ENCODE measurements around the gene C18orf63. TPM values are rescaled to one million over a fixed set of nuclear protein-coding genes. Genes with fewer than 3 reads are reported as not detected.

Gene C18orf63
- total and polyA plus RNA-seq, 2 experiments from 2014 or later = not detected

GRCh38 chr18:74400813-74401212 is 85.2 kb downstream of the C18orf63 start:
- no peaks in the 10 kb centered on the region for H4K20me1 ChIP-seq (replicated peaks; ENCODE audit: insufficient read depth)
- no peaks in the 10 kb centered on the region for H3K4me1 ChIP-seq (ENCODE audit: insufficient read depth)
- DNase-seq (ENCODE audit: low spot score) = no peak
- no peaks in the 10 kb centered on the region for H3K27me3 ChIP-seq (ENCODE audit: insufficient read depth)
- H3K4me2 ChIP-seq = no peak overlapping the region
- Mint-ChIP-seq H3K27ac (no peak overlapping the region), H3K4me1 (peaks cover 1% of the 10 kb centered on the region; the same call in 1 of the 3 replicates), H3K9me3 (no peaks in the 10 kb centered on the region; the same call in 2 of the 3 replicates), H3K4me3 (no peak overlapping the region), H3K27me3 (ENCODE audit: insufficient read depth, low read depth, poor library complexity) (peaks cover 4% of the 10 kb centered on the region), H3K36me3 (ENCODE audit: low read depth) (no peaks in the 10 kb centered on the region)
- ATAC-seq = no peak
- H3F3A ChIP-seq (replicated peaks; ENCODE audit: low read depth) = no peaks in the 10 kb centered on the region
- H3K27ac ChIP-seq (ENCODE audit: low read depth) = no peak overlapping the region
- TF ChIP-seq NANOG (IDR thresholded peaks at IDR 0.05; ENCODE audit: borderline replicate concordance) (no peak), ZNF331 (CRISPR knock-in tag; IDR thresholded peaks at IDR 0.05; ENCODE audit: low read depth) (no peak), ZNF114 (CRISPR knock-in tag; IDR thresholded peaks at IDR 0.05) (no peak)
- H3K9me2 ChIP-seq (ENCODE audit: insufficient read depth) = 0 out of 2 replicates have a peak, but pooled peaks cover 8% of the 10 kb centered on the region
- no peak overlapping the region for H2AFZ ChIP-seq
- no peaks in the 10 kb centered on the region for H3K79me2 ChIP-seq (replicated peaks; ENCODE audit: insufficient read depth)
- no peak overlapping the region for H3K4me3 ChIP-seq
- H3K36me3 ChIP-seq (ENCODE audit: insufficient read depth) = no peaks in the 10 kb centered on the region

GRCh38 chr18:74402806-74403433 is 87.3 kb downstream of the C18orf63 start:
- Histone ChIP-seq H3K27ac (ENCODE audit: low read depth) (no peak overlapping the region), H3K36me3 (ENCODE audit: insufficient read depth) (no peaks in the 10 kb centered on the region), H4K20me1 (replicated peaks; ENCODE audit: insufficient read depth) (no peaks in the 10 kb centered on the region), H3K27me3 (ENCODE audit: insufficient read depth) (no peaks in the 10 kb centered on the region), H3F3A (replicated peaks; ENCODE audit: low read depth) (no peaks in the 10 kb centered on the region), H3K4me2 (no peak overlapping the region), H3K79me2 (replicated peaks; ENCODE audit: insufficient read depth) (no peaks in the 10 kb centered on the region), H3K4me1 (ENCODE audit: insufficient read depth) (no peaks in the 10 kb centered on the region), H3K9me2 (ENCODE audit: insufficient read depth) (0 out of 2 replicates have a peak, but pooled peaks cover 8% of the 10 kb centered on the region), H2AFZ (peak overlapping the region; percentile 23; the same call in 1 of the 2 replicates), H3K4me3 (no peak overlapping the region)
- H3K4me3 Mint-ChIP-seq = no peak overlapping the region
- DNase-seq (ENCODE audit: low spot score) = peak; percentile 22
- no peaks in the 10 kb centered on the region for H3K36me3 Mint-ChIP-seq (ENCODE audit: low read depth)
- no peak for TF ChIP-seq JUNB (IDR thresholded peaks at IDR 0.05; ENCODE audit: unreplicated experiment)
- TF ChIP-seq, protein P1, sequence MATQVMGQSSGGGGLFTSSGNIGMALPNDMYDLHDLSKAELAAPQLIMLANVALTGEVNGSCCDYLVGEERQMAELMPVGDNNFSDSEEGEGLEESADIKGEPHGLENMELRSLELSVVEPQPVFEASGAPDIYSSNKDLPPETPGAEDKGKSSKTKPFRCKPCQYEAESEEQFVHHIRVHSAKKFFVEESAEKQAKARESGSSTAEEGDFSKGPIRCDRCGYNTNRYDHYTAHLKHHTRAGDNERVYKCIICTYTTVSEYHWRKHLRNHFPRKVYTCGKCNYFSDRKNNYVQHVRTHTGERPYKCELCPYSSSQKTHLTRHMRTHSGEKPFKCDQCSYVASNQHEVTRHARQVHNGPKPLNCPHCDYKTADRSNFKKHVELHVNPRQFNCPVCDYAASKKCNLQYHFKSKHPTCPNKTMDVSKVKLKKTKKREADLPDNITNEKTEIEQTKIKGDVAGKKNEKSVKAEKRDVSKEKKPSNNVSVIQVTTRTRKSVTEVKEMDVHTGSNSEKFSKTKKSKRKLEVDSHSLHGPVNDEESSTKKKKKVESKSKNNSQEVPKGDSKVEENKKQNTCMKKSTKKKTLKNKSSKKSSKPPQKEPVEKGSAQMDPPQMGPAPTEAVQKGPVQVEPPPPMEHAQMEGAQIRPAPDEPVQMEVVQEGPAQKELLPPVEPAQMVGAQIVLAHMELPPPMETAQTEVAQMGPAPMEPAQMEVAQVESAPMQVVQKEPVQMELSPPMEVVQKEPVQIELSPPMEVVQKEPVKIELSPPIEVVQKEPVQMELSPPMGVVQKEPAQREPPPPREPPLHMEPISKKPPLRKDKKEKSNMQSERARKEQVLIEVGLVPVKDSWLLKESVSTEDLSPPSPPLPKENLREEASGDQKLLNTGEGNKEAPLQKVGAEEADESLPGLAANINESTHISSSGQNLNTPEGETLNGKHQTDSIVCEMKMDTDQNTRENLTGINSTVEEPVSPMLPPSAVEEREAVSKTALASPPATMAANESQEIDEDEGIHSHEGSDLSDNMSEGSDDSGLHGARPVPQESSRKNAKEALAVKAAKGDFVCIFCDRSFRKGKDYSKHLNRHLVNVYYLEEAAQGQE (IDR thresholded peaks at IDR 0.05; ENCODE audit: unreplicated experiment) = no peak
- no peak for TF ChIP-seq EZH2phosphoT487 (IDR thresholded peaks at IDR 0.05; ENCODE audit: unreplicated experiment)
- no peak overlapping the region for H3K27ac Mint-ChIP-seq
- H3K4me1 Mint-ChIP-seq = no peaks in the 10 kb centered on the region; the same call in 2 of the 3 replicates
- H3K27me3 Mint-ChIP-seq (ENCODE audit: insufficient read depth, low read depth, poor library complexity) = peaks cover 2% of the 10 kb centered on the region
- peak; percentile 58; the same call in 2 of the 3 replicates for ATAC-seq
- no peaks in the 10 kb centered on the region; the same call in 2 of the 3 replicates for H3K9me3 Mint-ChIP-seq

GRCh38 chr18:74407888-74408287 is 92.2 kb downstream of the C18orf63 start:
- Histone ChIP-seq H3K4me2 (no peak overlapping the region), H3F3A (replicated peaks; ENCODE audit: low read depth) (no peaks in the 10 kb centered on the region), H3K9me2 (ENCODE audit: insufficient read depth) (0 out of 2 replicates have a peak, but pooled peaks cover 8% of the 10 kb centered on the region), H2AFZ (no peak overlapping the region), H3K27me3 (ENCODE audit: insufficient read depth) (no peaks in the 10 kb centered on the region), H3K4me1 (ENCODE audit: insufficient read depth) (no peaks in the 10 kb centered on the region), H3K36me3 (ENCODE audit: insufficient read depth) (no peaks in the 10 kb centered on the region), H4K20me1 (replicated peaks; ENCODE audit: insufficient read depth) (no peaks in the 10 kb centered on the region), H3K27ac (ENCODE audit: low read depth) (no peak overlapping the region), H3K79me2 (replicated peaks; ENCODE audit: insufficient read depth) (no peaks in the 10 kb centered on the region), H3K4me3 (no peak overlapping the region)
- peaks cover 6% of the 10 kb centered on the region for H3K27me3 Mint-ChIP-seq (ENCODE audit: insufficient read depth, low read depth, poor library complexity)
- H3K36me3 Mint-ChIP-seq (ENCODE audit: low read depth) = no peaks in the 10 kb centered on the region
- no peak for DNase-seq (ENCODE audit: low spot score)
- H3K4me1 Mint-ChIP-seq = peaks cover 8% of the 10 kb centered on the region
- ATAC-seq = no peak
- H3K27ac Mint-ChIP-seq = no peak overlapping the region
- no peaks in the 10 kb centered on the region; the same call in 2 of the 3 replicates for H3K9me3 Mint-ChIP-seq
- H3K4me3 Mint-ChIP-seq = no peak overlapping the region
- TF ChIP-seq ETS1 (IDR thresholded peaks at IDR 0.05) = no peak
- no peak for TF ChIP-seq CREB1 (CRISPR knock-in tag; IDR thresholded peaks at IDR 0.05; ENCODE audit: low read depth)
- TF ChIP-seq ZNF331 (CRISPR knock-in tag; IDR thresholded peaks at IDR 0.05; ENCODE audit: low read depth) = no peak
- no peak for TF ChIP-seq STAT1 (IDR thresholded peaks at IDR 0.05; ENCODE audit: unreplicated experiment)
